NCI-H2081 (cell line): ENCODE data around the gene CREBRF.
A peak's percentile ranks its signal among the peaks of the same experiment; 100 is the strongest.
"Not testable (repeated sequence)": the region's sequence is repeated elsewhere in the genome, so short reads cannot be mapped to it uniquely, and the experiment has no call there.

Experiments used
- DNase-seq, 2 experiments: peaks; one replicate each; lab custom pipeline; 2025; lab: John Stamatoyannopoulos, UW

Gene CREBRF, protein sequence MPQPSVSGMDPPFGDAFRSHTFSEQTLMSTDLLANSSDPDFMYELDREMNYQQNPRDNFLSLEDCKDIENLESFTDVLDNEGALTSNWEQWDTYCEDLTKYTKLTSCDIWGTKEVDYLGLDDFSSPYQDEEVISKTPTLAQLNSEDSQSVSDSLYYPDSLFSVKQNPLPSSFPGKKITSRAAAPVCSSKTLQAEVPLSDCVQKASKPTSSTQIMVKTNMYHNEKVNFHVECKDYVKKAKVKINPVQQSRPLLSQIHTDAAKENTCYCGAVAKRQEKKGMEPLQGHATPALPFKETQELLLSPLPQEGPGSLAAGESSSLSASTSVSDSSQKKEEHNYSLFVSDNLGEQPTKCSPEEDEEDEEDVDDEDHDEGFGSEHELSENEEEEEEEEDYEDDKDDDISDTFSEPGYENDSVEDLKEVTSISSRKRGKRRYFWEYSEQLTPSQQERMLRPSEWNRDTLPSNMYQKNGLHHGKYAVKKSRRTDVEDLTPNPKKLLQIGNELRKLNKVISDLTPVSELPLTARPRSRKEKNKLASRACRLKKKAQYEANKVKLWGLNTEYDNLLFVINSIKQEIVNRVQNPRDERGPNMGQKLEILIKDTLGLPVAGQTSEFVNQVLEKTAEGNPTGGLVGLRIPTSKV

DNA sequence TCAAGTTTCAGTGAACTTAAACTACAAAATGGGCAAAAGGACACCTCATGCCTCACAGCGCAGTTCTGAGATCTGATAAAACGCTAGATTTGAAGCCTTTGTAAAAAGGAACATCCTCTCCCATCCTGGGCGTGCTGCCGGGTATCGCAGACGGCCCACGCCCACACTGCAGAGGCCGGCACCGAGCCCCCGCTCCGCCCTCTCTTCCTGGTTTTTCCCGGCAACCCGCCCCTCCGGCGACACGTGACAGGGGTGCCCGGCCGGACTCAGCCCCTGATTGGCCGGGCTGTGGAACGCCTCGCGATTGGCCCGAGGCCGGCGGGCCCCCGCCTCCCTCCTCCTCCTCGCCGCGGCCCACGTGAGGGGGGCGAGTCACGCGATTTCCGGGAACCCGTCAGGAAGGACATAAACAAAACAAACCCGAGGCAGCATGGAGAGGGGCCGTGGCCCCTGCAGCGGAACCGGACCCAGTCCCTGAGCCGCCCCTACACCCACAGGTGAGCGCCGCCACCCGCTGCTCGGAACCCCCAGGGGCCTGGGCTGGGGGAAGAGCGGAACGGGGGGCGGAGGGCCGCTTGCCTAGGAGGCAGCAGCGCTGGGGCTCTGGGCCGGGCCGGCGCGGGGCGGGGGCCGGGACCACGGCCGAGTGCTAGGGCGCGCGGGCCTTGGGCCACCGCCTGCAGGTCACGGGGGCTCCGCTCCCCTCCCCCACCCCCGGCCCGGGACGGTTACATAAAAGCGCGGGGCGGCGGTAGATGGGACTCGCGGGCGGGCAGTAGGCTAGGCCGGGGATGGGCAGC, at the start of gene CREBRF:
Gene CREBRF (plus strand): TSS at position 370 of the 800 bp plus-strand sequence. CDS start 24,424 bp downstream, outside the sequence.
- peak; percentile 92 to 94 for DNase-seq

DNA sequence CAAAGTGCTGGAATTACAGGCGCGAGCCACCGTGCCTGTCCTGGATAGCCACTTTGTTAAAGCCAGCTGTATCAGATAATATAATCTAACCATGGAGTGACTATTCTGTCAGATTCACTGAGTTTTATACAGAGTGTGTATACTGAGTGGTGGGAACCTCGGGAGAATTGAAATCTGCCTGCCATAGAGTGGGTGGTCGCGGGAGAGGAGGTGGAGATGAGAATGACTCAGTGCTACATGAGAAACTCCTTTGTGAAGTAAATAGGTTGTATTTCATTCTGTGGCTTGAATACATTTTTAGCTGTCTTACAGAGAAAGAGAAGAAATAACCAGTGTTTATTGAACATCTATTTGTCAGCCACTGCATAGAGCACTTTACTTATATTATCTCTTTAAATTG, 46.1 kb upstream of the CREBRF start:
- no peak for DNase-seq

DNA sequence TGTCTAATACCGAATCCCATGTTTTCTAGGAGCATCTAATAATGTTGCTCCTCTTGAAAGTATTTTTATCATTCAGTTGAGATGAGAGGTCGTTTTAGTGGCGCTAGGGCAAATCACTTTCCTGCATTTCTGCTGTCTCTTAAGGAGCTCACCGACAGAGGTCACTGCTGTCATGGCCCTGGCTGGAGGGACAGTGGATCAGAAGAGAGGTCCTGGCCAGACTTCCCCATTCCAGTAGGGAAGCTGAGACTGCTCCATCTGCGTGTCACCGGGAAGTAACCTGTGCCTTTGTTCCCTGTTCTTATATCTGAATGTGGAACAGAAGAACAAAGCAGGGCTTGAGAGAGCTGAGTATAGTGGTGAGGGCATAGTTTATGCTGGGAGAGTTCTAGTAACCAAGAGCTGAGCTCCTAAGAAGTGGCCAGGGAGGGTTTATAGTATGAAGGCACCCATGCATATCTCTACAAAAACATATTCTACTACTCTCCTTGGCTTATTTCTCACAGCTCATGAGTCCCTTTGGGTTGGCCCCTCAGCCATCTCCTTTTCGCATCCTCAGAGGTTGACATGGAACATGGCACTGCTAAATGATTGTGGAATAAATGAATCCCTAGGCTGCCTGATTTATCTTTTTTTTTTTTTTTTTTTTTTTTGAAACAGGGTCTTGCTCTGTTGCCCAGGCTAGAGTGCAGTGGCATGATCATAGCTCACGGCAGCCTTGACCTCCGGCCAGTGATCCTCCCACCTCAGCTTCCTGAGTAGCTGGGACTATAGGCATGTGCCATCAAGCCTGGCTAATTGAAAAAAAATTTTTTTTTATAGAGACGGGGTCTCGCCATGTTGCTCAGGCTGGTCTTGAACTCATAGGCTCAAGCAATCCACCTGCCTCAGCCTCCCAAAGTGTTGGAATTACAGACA, 45.3 kb upstream of the CREBRF start:
- DNase-seq: no peak

DNA sequence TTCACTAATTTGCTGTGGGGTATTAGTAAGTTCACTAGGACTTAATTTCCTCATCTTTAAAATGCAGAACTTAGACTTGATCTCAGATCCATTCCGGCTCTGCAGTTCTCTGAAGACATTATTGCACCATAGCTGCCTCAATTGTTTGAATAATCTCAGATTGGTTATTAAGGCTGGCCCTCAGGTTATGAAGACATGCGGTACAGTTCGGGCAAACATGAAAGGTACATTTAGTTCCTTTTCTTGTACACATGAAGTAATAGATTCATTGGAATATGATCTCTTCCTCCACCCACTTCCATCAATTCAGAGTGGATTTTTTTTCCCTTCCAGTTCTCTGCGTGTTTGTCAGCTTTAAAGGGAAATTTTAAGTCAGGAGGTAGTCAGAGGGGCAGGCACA, 44.6 kb upstream of the CREBRF start:
- DNase-seq: no peak

DNA sequence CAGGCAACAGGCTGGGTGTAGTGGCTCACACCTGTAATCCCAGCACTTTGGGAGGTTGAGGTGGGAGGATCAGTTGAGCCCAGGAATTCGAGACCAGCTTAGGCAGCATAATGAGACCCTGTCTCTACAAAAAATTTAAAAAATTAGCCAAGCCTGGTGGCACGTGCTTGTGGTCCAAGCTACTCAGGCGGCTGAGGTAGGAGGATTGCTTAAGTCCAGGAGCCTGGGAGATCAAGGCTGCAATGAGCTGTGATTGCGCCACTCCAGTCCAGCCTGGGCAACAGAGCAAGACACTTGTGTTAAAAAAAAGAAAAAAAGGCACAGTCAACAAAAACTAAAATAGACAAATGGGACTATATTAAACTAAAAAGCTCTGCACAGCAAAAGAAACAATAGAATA, 43.3 kb upstream of the CREBRF start:
- no peak for DNase-seq

DNA sequence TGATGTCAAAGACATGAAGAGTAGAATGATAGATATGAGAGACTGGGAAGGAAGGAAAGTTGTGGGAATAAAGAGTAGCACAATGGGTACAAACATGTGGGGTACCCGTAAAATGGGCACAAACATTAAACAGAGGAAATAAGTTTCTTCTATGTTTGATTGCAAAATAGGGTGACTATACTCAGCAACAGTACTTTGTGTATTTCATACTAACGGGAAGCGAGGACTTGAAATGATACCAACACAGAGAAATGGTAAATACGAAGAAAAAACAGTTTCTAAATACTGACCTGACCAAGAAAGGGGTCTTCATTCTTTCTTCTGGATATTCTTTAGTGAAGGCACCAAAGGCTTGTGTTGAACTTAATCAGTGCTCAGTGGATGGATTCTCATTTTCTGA, 41.5 kb upstream of the CREBRF start:
- DNase-seq: no peak

DNA sequence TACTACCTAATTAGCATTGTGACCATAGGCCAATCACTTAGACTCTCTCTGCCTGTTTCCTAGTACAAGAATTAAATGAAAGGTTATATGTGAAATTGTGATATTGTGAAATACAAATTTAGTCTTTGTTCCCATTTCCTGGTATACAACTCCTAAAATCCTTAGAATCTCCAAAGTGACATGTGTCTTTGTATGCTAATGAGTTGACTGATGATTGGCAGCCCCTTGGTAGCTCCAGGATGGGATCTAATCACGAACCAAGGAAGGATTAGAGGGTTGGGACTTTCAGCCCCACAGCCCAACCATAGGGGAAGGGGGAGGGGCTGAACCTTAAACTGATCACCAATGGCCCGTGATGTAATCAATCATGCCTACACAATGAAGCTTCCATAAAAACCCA, 41.0 kb upstream of the CREBRF start:
- DNase-seq: no peak

DNA sequence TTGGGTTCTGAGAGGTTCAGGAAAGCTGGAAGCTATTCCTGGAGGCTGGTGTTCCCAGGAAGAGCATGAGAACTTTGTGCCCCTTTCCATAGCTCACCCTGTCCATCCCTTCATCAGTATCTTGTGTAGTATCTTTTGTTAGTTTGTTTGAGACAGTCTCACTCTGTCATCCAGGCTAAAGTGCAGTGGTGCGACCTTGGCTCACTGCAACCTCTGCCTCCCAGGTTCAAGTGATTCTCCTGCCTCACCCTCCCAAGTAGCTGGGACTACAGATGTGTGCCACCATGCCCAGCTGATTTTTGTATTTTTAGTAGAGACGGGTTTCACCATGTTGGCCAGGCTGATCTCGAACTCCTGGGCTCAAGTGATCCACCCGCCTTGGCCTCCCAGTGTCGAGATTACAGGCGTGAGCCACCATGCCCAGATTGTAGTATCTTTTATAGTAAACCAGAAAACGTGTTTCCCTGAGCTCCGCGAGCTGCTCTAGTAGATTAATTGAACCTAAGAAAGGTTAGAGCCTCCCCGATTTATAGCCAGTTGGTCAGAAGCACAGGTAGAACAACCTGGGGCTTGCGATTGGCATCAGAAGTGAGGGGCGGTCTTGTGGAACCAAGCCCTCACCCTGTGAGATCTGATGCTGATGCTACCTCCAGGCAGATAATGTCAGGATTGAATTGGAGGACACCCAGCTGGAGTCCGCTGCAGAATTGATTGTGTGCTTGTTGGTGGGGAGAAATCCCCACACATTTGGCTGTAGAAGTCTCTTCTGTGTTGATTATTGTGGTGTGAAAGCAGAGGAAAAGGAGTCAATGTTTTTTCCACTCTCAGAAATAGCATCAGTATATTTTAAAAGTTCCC, 40.3 kb upstream of the CREBRF start:
- DNase-seq: no peak

DNA sequence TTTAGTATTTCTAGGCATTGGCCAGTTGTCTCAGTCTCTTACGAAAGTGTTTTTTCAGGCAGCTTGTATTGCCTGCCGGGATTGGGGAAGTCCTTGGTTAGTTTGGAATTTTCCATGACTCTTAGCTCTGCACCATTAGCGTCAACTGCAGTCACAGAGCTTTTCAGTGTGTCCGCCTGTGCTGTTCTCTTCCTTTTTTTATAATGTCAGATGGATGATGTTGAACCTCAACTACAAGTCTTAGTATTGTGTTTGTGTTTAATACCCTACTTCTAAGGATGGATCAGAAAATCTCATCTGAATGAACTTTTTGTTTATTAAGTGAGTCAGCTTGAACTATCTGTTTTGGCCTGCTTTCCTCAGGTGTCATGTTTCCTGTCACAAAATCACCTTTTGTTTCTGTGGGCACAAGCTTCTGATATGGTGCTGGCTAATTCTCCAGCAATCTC, 39.5 kb upstream of the CREBRF start:
- no peak for DNase-seq

DNA sequence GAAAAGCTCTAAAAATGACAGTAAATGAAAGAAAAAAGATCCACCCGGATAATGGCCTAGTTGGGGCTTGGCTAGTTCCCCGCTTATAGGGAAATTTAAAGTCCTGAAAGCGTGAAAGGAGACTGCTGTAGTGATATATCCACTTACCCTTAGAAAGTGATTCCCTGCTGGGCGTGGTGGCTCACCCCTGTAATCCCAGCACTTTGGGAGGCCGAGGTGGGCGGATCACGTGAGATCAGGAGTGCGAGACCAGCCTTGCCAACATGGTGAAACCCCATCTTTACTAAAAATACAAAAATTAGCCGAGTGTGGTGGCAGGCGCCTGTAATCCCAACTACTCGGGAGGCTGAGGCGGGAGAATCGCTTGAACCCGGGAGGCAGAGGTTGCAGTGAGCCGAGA, 39.1 kb upstream of the CREBRF start:
- not testable (repeated sequence) for DNase-seq

DNA sequence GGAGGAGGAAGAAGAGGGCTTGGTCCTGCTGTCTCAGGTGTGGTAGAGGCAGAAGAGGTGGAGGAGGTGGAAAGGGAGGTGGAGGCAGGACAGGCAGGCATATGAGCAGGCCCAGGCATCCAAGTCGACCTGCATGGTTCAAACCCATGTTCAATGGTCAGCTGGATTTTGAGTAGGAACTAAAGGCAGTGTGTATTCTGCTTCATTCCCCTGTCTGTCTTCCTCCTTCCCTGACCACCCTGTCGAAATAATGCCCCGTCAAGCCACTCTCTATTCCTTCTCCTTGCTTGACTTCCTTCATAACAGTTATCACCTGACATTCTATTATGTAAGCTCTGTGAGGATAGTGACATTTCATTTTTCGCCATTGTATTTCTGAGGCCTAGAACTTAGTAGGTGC, 37.8 kb upstream of the CREBRF start:
- no peak for DNase-seq

DNA sequence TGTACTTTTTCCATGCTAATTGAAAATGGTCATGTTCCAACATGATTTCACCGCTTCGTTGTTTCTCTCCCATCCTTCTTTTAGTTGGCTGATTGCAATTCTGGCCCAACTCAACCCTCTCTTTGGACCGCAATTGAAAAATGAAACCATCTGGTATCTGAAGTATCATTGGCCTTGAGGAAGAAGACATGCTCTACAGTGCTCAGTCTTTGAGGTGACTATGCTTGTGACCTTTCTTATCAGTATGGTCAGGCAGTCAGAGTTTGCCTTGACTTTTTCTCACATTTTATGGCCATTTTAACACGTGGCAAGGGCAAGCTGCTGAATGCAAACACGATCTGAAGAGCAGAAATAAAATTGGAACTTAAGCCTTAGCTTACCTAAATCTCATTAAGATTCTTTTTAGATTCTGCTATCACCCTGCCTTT, 36.0 kb upstream of the CREBRF start:
- no peak for DNase-seq

DNA sequence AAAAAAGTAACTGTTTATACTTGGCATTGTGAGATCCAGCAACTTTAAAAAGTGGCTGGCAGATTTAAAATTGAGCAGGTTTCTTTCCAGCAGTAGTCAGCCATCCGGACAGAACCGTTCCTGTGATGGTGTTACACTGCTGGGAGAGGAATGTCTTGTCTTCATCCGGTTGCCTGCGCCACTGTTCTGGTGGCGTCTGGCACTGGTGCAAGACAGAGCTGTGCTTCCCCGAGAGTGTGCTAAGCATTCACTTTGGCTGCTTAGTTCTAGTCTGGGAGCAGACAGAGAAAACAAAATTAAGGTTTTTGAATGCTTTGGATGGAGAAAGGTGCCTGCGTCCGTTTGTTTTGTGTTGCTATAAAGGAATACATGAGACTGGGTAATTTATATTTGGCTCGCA, 35.5 kb upstream of the CREBRF start:
- DNase-seq: no peak

DNA sequence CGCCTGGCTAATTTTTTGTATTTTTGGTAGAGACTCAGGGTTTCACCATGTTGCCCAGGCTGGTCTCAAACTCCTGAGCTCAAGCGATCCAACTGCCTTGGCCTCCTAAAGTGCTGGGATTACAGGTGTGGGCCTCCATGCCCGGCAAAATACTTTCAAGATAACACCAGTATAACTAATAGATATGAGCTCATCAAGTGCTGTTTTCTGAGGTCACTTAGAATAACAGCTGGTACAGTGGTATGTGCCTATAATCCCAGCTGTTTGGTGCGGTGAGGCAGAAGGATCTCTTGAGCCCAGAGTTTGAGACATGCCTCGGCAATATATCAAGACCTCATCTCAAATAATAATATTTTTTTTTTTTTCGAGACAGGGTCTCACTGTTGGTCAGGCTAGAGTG, 30.5 kb upstream of the CREBRF start:
- no peak for DNase-seq

DNA sequence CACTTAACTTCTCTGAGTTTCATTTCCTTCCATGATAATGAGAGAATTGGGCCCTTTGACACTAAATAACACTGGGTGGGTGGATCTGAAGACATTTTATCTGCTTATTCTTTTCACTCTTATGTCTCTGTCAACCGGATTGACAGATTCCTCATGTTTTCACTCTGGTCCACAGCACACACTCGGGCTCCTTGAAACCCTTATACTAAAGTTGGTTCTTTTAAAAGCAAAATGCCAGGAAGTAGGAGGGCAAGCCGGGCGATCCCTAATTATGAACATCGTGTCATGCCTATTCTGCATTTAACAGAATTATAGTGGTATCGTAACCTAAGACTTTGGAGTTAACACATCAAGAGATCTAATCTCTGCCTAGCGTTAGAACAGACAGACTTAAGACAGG, 28.2 kb upstream of the CREBRF start:
- no peak for DNase-seq

DNA sequence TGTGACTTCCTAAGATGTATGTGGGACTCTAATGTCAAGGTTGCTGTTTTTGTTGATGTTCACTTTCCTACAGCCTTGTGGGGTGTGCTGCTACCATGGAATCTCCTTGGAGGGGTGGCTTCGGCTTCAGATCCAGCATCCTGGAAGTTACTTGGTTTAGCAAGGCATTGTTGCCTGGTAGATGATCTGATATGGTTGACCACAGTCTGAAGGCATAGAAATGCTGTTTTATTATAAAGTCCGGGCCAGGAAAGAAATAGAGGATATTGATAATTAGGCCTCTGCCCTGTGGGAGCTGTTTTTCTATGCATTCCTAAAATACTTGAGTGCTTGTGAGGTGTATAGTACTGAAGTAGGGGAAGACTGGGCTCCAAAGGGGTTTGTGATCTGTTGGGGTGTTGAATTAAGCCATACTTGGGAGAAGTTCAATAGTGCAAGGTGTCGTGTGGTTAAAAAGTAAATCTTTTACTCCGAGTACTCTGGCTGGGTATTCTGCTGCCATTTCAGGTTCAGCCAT, 27.3 kb upstream of the CREBRF start:
- DNase-seq: no peak

DNA sequence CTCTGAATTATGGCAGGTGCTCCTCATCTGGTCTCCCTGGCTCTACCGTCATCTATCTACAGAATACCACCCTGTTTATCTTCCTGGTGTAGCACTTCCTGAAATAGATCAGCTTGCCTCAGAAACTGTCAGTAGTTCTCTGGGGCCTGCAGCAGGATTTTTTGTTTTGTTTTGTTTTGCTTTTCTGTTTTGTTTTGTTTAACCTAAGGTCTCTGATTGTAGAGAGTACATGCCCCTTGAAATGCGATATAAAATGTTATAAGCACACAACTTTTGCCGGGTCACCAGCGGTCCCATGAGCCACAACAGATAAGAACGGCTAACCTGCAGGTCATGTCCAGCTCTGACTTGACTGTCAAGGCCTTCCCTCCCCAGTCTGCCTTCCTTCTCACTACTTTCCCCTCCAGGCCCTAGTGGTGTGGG, 26.6 kb upstream of the CREBRF start:
- DNase-seq: no peak

DNA sequence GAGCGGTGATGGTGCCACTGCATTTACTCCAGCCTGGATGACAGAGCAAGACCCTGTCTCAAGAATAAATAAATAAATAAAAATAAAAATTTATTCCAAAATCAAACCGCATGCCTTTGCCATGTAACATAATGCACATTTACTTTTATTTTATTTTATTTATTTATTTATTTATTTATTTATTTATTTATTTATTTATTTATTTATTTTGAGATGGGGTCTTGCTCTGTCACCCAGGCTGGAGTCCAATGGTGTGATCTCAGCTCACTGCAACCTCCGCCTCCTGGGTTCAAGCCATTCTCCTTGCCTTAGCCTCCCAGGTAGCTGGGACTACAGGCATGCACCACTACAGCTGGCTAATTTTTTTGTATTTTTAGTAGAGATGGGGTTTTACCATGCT, 24.1 kb upstream of the CREBRF start:
- DNase-seq: not testable (repeated sequence)

DNA sequence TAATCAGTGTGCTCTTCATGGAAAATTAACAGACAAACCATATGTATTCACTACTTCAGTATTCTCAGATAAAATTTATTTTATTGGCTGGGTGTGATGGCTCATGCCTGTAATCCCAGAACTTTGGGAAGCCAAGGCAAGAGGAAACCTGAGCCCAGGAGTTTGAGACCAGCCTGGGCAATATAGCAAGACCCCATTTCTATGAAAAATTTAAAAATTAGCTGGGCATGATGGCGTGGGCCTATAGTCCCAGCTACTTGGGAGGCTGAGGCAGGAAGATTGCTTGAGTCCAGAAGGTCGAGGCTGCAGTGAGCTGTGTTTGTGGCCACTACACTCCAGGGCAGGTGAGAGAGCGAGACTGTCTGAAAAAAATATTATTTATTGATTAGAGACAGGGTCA, 23.4 kb upstream of the CREBRF start:
- DNase-seq: no peak

DNA sequence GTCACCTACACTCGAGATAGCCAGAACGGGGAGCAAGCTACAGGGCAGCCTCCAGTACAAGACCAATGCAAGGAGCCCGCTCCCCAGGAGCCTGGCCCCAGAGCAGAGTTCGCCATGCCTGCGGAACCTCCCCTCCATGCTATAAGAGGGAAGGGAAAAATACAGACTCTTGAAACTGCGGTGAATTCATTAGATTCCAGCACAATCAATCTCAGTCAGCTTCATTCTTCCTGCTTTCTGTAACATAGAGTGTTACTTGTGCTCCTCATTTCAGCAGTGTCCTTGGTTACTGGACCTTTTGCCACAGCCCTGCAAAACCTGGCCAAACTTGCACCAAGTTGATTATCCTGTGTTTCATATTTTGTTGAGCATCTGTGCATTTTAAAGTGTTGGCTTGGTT, 22.2 kb upstream of the CREBRF start:
- no peak for DNase-seq
